Hematopoietic multipotent progenitor cell treated with erythropoietin and hydrocortisone succinate and interleukin-3 and kit ligand, for 4 days (in vitro differentiated cells): ENCODE results near the gene ARL14.
"Not testable (repeated sequence)": the region's sequence is repeated elsewhere in the genome, so short reads cannot be mapped to it uniquely, and the experiment has no call there.

Source experiments
- DNase-seq: peaks from one replicate; pipeline ENCODE4 v3.0.0-alpha.2; 2015

Gene ARL14

DNA sequence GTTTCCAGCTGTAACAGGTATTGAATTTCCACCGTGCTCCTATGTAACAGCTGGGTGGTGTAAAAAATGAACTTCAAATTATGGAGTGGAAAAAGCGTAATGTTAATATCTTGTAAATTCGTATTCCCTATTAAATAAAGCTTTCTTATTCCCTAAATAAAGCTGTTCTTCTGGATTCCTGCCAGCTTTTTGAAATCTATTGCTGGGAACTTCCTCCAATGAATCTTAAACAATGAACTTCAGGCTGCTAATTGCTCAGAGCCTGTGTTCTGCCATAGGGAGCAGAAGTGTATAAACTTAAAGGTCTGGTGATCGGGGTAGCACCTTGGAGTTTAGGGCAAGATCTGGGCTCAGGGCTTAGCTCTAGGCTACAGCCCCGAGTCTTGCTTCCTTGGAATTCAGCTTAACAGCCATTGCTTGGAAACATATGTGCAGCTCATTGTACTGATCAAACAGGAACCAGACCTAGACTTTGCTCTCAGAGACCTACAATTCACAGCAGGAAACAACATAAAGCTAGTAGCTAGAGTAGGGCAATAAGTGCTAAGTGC lies 1.4 kb downstream of the ARL14 start:
- no peak for DNase-seq

DNA sequence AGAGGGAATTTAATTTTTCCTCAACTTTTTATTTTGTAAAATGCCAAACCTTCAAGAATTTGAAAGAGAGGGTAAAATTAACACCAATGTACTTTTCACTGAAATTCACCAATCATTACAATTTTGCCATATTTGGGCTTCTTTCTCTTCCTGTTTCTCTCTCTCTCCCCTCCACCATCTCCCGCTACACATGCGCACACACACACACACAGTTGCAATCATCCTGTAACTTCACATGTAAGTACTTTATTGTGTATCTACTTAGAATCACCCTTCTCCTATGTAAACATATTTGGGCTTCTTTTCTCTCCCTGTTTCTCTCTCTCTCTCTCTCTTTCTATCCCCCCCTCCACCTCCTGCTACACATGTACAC lies 7.4 kb downstream of the ARL14 start:
- DNase-seq: peak; percentile 13

DNA sequence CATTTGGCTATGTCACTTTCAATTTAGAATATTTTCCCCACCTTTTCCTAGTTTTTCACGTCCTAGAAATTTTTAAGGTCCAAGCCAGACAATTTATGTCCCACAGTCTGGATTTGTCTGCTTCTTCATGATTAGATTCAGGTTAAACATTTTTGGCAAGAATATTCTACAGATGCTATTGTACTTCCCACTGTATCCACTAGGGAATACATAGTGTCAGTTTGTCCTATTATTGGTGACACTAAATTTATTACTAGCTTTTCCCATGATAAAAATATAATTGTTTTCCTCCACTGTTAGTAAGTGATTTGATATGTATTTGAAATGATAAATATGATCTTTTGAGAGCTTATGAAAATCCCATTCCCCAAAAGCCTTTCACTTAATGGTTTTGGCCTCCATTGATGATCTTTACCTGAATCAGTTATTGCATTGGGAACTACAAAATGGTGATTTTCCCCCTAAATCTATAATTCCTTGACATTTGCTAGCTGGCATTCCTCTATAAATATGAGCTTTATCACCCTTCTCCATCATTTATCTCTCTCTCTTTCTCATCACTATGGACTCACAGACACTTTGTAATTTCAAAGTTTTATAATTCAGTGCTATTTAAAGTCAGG lies 8.3 kb downstream of the ARL14 start:
- DNase-seq: peak; percentile 26

DNA sequence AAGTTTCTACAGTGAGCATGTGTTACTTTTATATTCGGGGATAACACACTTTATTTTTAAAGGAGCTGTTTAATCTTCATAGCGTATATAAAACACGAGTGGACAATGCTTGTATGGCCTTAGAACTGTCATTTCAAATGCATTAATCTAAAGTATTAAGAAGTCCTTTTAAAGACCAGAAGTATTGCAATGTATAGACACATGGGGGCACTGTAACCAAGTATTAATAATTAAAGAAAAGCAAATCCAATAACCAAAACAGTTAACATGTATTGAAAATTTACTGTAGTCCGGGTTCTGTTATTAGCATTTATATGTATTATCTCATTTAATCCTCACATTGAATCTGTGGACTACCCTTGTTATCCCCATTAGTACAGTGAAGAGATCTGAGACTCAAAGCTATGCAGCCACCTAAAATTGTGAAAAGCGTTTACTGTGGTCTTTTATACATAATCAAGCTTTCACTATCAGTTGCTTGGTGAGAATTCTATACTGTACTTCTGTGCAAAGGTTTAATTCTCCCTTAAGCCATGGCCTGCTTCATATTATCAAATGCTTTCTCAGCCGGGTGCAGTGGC lies 10.1 kb downstream of the ARL14 start:
- DNase-seq: peak; percentile 67

DNA sequence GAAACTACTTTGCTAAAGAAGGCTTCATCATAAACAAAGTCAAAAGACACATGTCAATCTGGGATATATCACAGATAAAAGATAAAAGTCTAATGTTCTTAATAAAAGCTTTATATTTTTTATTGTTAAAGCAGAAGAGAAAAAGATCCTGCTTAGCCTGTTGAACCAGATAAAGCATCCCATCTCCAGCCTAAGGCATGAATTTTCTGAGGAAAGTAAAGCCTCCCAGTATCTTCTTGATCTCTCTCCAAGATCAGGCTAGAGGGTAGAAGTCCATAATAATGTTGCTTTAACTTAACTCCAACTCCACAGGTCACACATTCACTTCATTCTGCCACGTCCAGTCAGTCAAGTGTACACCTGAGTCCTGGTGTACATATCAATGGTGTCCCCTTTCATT lies 14.2 kb downstream of the ARL14 start:
- DNase-seq: no peak

DNA sequence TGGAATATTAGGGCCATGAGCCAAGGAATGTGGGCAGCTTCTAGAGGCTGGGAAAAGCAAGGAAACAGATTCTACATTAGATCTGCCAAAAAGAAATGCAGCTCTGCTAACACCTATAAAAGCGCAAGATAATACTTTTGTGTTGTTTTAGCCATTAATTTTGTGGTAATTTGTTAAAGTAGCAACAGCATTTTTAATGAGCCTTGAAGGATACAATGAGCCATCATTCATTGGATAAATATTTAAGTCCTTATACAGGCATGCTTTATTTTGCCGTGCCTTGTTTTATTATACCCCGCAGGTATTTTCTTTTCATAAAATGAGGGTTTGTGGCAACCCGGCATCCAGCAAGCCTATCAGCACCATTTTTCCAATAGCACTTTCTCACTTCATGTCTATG lies 15.0 kb downstream of the ARL14 start:
- DNase-seq: no peak

DNA sequence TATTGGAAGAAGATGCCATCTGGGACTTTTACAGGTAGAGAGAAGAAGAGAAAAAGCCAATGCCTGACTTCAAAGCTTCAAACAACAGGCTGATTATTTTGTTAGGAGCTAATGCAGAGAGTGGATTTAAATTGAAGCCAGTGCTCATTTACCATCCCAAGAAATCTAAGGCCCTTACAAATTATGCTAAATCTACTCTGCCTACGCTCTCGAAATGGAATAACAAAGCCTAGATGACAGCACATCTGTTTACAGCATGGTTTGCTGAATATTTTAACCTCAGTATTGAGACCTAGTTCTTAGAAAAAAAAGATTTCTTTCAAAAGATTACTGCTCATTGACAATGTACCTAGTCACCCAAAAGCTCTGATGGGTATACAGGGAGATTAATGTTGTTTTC lies 16.2 kb downstream of the ARL14 start:
- DNase-seq: no peak

DNA sequence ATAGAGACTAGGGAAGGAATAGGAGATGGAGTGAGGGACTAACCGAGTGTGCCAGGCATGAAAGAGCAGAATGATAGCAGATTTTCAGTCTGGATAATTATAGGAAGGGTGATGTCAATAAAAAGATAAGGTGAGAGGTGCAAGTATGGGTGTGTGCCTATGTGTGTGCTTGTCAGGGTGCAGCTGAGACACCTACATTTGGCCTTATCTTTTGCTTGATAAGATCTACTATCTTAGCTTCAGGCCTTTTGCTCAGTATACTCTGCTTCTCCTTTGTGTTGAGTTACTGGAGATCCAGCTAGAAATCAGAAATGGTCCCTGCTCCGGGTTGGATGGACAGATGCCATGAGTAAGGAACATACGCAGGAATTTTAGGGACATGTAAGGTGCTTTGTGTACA lies 17.4 kb downstream of the ARL14 start:
- no peak for DNase-seq

DNA sequence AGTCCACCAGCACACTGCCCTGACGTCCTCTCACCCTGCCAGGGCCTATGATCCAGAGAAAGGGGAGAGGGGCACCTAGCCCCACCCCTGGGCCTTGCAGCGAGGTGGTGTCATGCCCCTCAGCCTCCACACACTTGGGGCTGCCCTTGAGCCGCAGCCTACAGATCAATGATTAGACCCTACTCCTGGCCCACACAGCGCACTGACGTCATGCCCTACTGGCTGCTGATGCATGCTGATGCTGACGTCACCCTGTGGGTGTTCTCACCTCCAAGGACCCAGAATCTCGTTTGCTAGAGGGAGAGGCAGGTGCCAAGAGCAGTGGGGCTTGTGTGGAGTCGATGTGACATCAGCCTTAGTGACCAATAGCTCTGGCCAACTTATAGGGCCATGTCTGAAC lies 18.0 kb downstream of the ARL14 start:
- no peak for DNase-seq

DNA sequence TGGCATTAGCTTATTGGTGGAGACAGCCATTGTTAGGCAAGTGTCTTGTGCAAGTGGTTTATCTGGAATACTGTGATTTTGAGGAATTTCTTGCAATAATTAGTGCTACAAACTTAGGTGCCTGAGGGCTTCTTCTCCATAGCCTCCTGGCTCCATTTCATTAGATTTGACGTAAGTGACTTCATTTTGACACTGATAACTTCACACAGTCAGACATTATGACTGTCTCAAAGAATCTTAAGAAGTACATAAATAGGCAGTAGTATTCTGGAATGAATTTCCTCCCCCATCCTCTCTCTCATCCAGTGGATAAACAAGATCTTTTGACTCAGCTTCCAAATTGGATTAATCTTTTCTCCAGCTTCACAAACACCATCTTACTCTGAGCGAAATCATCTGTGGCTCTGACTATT lies 19.0 kb downstream of the ARL14 start:
- no peak for DNase-seq

DNA sequence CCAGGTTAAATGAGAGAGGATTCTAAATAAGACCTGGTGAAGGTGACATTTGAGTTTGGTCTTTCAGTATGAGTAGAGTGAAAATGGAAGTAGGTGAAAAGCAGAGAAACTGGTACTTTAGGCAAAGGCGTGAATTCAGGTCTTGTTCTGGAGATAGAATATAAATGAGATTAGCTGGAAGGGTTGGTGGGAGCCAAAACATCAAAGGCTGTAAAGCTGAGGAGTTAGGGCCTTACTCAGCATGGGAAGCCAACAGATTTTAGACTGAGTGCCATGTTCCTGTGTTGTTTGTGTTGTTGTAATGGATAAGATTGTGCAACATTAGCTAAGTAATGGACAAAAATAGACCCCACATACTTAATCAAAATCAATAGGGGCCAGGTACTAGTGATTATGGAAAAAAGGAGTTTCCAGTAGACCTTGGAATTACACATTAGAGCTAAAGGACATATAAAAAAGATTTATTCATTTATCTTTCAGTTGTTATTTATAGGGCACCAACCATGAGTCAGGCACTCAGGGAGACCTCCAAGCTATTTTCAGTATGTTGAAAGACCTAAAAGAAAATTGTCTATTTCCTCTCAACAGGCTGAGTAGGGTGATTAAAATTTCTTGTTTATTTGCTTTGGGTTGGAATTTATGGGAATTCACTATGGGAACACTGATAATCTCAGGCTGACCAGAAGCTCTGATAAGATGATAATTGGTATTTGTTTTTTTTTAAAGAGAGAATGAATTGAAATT lies 20.8 kb downstream of the ARL14 start:
- DNase-seq: no peak

DNA sequence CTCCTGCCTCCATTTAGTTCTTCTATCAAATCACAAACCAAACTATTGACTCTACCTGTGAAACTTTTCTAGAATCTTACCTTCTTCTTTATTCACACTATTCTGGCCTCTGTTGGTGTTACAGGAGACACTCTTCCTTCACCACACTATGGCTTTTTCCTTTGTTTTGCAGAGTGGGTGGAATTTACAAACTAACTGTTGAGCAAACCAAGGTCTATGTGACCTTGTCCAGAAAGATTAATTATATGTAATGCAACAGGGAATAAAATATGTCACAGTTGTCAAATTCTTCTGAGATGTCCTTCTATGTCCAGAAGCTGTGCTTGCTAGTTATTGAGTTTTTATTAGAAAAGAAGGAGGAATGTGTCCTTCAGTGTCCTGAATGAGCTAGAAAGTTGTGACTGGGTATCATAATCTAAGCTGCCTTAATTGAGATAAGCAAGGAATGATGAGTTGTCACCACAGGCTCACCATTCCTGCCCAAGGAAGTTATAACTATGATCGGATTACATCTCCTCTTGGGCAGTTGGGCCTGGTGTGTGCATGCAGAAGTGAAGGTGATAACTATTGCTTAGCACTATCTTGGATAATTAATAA lies 21.7 kb downstream of the ARL14 start:
- no peak for DNase-seq

DNA sequence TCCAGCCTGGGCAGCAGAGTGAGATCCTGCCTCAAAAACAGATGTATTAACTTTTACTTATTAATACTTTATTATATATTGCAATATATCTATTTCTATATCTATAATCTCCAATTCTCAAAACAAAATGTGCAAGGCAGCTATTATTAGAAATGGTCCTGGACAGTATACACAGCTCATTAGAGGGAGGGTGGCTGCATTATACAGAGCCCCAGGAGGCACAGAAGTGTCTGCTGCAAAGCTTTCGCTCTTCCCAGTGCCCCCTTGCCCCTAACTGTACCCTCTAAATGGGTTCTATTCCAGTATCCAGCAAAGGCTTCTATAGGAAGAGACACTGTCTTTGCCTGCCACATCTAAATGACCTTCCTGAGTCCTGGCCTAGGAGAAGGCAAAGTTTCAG lies 24.5 kb downstream of the ARL14 start:
- no peak for DNase-seq

DNA sequence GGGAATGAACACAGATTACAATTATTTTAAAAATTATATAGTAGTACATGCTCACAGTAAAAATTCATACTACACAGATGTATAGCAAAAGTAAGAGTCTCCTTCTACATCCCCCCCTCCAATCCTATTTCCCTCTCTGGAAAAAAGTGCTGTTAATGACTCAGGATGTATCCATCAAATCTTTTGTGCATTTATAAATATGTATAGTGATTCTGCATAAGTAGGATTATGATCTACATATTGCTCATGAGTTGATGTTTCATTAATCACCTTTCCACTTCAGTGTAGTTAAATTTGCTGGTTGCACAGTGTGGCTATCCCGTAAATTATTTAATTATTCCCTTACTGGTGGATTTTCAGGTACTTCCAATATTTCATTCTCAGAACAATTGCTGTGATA lies 25.3 kb downstream of the ARL14 start:
- no peak for DNase-seq

DNA sequence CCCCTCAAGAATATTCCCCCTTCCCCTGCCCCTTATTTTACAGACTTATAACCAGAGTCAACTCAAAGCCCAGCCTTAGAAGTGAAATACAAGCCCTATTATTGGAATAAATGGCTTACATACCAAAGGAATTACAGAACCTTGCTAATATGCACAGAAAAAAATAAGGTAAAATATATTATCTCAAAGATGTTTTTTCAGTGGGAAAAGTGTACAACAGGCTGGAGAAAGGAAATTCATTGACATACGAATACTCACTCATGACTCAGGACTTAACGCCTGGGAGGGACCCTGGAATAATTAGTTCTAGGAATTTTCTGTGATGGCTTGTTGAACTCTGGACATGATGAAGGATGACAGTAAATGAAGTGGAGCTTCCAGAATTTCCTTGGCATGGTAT lies 27.0 kb downstream of the ARL14 start:
- no peak for DNase-seq

DNA sequence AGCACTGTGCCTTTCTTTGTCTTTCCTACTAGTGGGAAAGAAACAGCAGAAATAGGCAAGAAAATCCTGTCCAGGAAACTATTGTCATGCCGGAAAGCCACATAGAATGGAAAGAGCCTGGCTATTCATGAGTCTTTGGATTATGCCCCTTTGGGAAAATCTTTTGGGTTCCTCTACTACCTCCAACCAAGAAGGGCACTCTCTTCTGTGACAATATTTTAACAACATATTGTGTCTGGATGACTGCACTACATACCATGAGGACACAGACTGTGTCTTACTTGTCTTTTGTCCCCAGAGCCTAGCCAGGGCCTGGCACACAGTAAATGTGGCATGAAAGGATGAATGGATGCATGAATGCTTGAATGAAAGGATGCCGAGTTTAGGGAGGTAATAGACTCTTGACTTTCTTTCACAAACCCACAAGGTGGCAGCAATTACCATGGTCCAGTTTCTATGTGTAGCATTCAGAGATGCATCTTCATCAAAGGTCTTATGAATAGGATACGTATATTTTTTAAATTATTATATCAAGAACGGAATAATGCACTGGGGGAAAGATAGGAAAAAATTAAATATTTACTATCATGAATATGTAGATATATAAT lies 30.3 kb downstream of the ARL14 start:
- DNase-seq: peak; percentile 83

DNA sequence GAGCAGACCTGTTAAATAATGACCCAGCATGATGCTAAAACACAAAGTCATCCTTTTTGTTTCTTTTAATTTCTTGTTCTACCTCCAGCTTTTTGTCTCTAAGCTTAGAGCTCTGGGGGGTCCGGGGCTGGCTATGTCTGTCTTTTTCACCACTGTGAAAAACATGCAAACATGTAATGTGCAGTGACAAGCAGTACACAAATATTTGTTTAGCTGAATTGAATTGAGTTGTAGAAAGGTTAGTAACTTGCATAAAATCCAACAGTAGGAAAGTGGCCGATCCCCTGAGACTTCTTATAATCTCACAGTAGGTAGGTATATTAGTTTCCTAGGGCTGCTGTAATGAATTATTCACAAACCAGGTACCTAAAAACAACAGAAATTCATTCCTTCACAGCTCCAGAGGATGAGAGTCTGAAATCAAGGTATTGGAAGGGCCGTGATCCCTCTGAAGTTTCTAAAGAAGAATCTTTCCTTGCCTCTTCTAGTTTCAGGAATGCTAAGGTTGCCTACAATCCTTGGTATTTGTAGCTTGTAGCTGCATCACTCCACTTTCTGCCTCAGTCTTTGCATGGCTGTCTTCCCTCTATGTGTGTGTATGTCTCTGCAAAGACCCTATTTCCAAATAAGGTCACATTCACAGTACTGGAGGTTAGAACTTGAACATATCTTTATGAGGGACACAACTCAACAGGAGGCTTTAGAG lies 32.7 kb downstream of the ARL14 start:
- no peak for DNase-seq

DNA sequence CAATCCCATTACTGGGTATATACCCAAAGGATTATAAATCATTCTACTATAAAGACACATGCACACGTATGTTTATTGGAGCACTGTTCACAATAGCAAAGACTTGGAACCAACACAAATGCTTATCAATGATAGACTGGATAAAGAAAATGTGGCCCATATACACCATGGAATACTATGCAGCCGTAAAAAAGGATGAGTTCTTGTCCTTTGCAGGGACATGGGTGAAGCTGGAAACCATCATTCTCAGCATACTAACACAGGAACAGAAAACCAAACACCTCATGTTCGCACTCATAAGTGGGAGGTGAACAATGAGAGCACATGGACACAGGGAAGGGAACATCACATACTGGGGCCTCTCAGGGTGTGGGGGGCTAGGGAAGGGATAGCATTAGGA lies 36.2 kb downstream of the ARL14 start:
- not testable (repeated sequence) for DNase-seq

DNA sequence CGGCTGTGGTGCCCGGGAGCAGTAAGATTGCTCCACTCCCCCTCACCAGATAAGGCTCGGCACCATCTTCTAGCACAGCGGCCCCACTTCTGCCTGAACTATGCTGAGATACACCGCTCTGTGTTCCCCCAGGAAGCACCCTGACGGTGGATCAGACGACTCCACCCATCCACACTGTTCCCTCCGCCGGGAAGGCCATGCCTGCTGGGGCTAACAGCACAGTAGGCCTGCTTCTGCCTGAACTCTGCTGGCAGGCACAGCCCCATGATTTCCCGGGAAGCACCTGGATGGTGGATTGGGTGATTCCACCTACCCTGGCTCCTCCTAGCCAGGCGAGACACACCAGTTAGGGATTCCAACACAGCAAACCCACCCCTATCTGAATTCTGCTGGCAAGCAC lies 42.8 kb downstream of the ARL14 start:
- no peak for DNase-seq

DNA sequence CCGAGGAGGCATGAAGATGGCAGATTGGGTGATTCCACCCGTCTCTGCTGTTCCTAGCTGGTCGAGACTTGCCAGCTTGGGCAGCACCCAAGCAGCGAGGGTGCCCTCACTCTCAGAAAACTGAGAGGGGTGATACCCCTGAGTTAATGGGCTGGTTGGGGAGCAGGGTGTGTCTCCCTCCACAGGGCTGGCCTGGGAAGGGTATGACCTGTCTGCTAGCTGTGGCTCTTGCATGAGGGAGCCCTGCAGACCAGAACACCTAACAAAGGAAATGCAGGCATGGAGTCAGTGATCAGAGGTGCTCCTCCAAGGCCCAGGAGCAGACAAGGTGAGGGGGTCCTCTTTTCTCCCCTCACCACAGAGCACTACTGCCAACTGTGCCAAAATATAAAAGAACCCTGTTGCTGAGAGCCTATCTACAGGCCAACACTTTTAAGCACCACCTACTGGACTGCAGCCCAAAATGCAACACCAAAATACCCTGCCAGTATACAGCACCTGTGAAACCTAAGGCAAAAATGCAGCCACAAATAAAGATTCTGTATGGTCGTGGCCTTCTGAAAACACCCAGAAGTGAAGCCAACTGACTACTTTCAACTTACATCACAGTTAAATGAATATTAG lies 43.3 kb downstream of the ARL14 start:
- DNase-seq: peak; percentile 12

DNA sequence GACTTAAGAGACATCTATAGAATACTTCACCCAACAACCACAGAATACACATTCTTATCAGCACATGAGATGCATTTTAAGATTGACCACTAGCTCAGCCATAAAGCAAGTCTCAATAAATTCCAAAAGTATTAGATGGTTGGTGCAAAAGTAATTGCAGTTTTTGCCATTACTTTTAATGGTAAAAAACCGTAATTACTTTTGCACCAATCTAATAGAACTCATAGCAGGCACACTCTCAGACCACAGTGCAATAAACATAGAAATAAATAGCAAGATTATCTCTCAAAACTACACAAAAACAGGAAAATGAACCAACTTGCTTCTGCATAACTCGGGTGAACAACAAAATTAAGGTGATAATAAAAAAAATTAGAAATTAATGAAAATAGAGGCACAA lies 45.4 kb downstream of the ARL14 start:
- no peak for DNase-seq

DNA sequence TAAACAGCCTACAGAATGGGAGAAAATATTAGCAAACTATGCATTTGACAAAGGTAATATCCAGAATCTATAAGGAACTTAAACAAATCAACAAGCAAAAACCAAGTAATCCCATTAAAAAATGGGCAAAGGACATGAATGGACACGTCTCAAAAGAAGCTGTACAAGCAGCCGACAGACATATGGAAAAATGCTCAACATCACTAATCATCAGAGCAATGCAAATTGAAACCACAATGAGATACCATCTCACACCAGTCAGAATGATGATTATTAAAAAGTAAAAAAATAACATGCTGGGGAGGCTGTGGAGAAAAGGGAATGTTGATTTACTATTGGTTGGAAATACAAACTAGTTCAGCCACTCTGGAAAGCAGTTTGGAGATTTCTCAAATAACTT lies 48.4 kb downstream of the ARL14 start:
- no peak for DNase-seq
